ENCODE data around the gene CPNE6. TPM values are rescaled to one million over a fixed set of nuclear protein-coding genes. Genes with fewer than 3 reads are reported as not detected.
A peak's percentile ranks its signal among the peaks of the same experiment; 100 is the strongest.

CPNE6 gene
- total and polyA plus RNA-seq, 2 of the 13 experiments (the other 11 are each of a cell fraction or from before 2014, with no cell fraction given) = not detected

- TF ChIP-seq RBM39 (IDR thresholded peaks at IDR 0.05; ENCODE audit: low read depth, low read length, poor library complexity, severe bottlenecking) = no peak
- no peak for TF ChIP-seq MXD4 (CRISPR knock-in tag; IDR thresholded peaks at IDR 0.05)
- TF ChIP-seq NFIC (IDR thresholded peaks at IDR 0.05; ENCODE audit: low read length) = no peak
- peak; percentile 57 for TF ChIP-seq ZNF687 (CRISPR knock-in tag; IDR thresholded peaks at IDR 0.05)
- TF ChIP-seq ZNF160 (CRISPR knock-in tag; IDR thresholded peaks at IDR 0.05) = no peak
- peak; percentile 26; the same call in 1 of the 2 replicates for TF ChIP-seq RXRA (CRISPR knock-in tag; IDR thresholded peaks at IDR 0.05)
These were observed 33.7 kb upstream of the CPNE6 start (continued) for GRCh38 chr14:24037658-24038037.

GRCh38 chr14:24038686-24039085, 32.7 kb upstream of the CPNE6 start:
- ChIA-PET POLR2A (interaction anchor here (1.8 kb wide), 1 partner anchor 76 kb away, joined by 4 read pairs; the partner anchor contains the start of genes DCAF11 and NRL), CTCF (ENCODE audit: low intra/inter-chr PET ratio, low total read pairs) (interaction anchor here (1.2 kb wide), 1 partner anchor 25 kb away, joined by 4 read pairs; no protein-coding TSS in a partner anchor)
- Histone ChIP-seq H3K4me2 (ENCODE audit: low read depth, low read length) (no peak overlapping the region), H3K79me2 (ENCODE audit: insufficient read depth, low read length) (no peaks in the 10 kb centered on the region), H3K9ac (ENCODE audit: insufficient read depth, low read depth, low read length) (no peak overlapping the region), H3K4me3 (replicated peaks in 1 of 3; ENCODE audit: insufficient read depth in 1 of 3, low read depth in 2 of 3, low read length in 3 of 3) (no peak overlapping the region), H4K20me1 (ENCODE audit: insufficient read depth, low read length) (no peaks in the 10 kb centered on the region), H3K4me1 (ENCODE audit: insufficient read depth, low read length) (peaks cover 31% of the 10 kb centered on the region), H2AFZ (ENCODE audit: low read length) (no peak overlapping the region), H3K27me3 (ENCODE audit: control insufficient read depth in 1 of 2, insufficient read depth in 2 of 2, low read length in 2 of 2) (peaks cover 0 to 8% of the 10 kb centered on the region in 2 experiments; a peak in 2 of 5 replicates), H3K36me3 (replicated peaks in 1 of 2; ENCODE audit: control insufficient read depth in 1 of 2, insufficient read depth in 2 of 2, low read length in 2 of 2) (no peaks in the 10 kb centered on the region), H3K9me3 (ENCODE audit: low read length) (no peaks in the 10 kb centered on the region), H3K27ac (ENCODE audit: extremely low read length, insufficient read depth, low read length) (no peak overlapping the region)
- no TSS peak for BruUV-seq (replicated peaks)
- 27% methylated on average over 2 of the region's 2 CpGs for WGBS (ENCODE audit: low lambda C conversion rate)
- DNase-seq (ENCODE audit: low spot score) = no peak
- TF ChIP-seq ZNF574 (CRISPR knock-in tag; IDR thresholded peaks at IDR 0.05) (0 out of 2 replicates have a peak, but pooled peaks have one; percentile 35), NCOA2 (CRISPR knock-in tag; IDR thresholded peaks at IDR 0.05) (no peak)
- intact Hi-C loops (cut with micrococcal nuclease; ENCODE audit: unreplicated experiment) = loop anchor here (10.0 kb wide), 1 partner anchor 314 kb away; no protein-coding TSS in a partner anchor
- no peak for ATAC-seq
- in situ Hi-C loops (cut with HindIII; ENCODE audit: extremely low pct_ligation_motif_present, low pct_unique_long_range_greater_than_20kb) = loop anchor here (10.0 kb wide), 1 partner anchor 54 kb away; the partner anchor contains the start of gene DHRS4L2
- no peak for FAIRE-seq

All from HepG2 (cell line).